GM21529 (cell line): ENCODE data around the gene VAPB.

Source experiments
- ATAC-seq: cut with Tn5 transposase; IDR thresholded peaks from one replicate; pipeline ENCODE4 v1.9.1; 2021; ENCODE audit not compliant: unreplicated experiment

VAPB gene

GRCh38 chr20:58433759-58434158 lies 44.7 kb downstream of the VAPB start:
- no peak for ATAC-seq

- no peak for ATAC-seq
Observed at GRCh38 chr20:58434326-58434725, 45.3 kb downstream of the VAPB start.

GRCh38 chr20:58435237-58435636 lies 46.2 kb downstream of the VAPB start:
- ATAC-seq = no peak

- no peak for ATAC-seq
Observed at GRCh38 chr20:58436868-58437645, 48.0 kb downstream of the VAPB start.

- no peak for ATAC-seq
Observed at GRCh38 chr20:58438970-58439808, 50.2 kb downstream of the VAPB start.

- no peak for ATAC-seq
Observed at GRCh38 chr20:58440021-58440767, 51.2 kb downstream of the VAPB start.

- no peak for ATAC-seq
Observed at GRCh38 chr20:58441723-58442122, 52.7 kb downstream of the VAPB start.

GRCh38 chr20:58444746-58445255 lies 55.8 kb downstream of the VAPB start:
- ATAC-seq = no peak

- no peak for ATAC-seq
Observed at GRCh38 chr20:58446264-58446959, 57.4 kb downstream of the VAPB start.

GRCh38 chr20:58446960-58447265 lies 57.9 kb downstream of the VAPB start:
- ATAC-seq = no peak

- ATAC-seq = peak; percentile 57
Observed at GRCh38 chr20:58447511-58448391, 58.7 kb downstream of the VAPB start.

GRCh38 chr20:58448958-58449357 lies 59.9 kb downstream of the VAPB start:
- ATAC-seq = no peak

GRCh38 chr20:58449681-58450221 lies 60.7 kb downstream of the VAPB start:
- ATAC-seq = no peak

- no peak for ATAC-seq
Observed at GRCh38 chr20:58450254-58450653, 61.2 kb downstream of the VAPB start.

- no peak for ATAC-seq
Observed at GRCh38 chr20:58452667-58453255, 63.7 kb downstream of the VAPB start.

- no peak for ATAC-seq
Observed at GRCh38 chr20:58453391-58453790, 64.4 kb downstream of the VAPB start.

- no peak for ATAC-seq
Observed at GRCh38 chr20:58454460-58454859, 65.4 kb downstream of the VAPB start.

- no peak for ATAC-seq
Observed at GRCh38 chr20:58457083-58457695, 68.2 kb downstream of the VAPB start.
